Tibial nerve (tissue), 3 donors: ENCODE results near the gene KRT13.

ENCODE experiments used
- POLR2A ChIP-seq, 2 donors: fragments of 450-650 bp; IDR thresholded peaks; one replicate each; pipeline ENCODE4 v1.6.1; 2017; ENCODE audit warnings: antibody characterized with exemption in 2 of 2, mild to moderate bottlenecking in 2 of 2, moderate library complexity in 2 of 2
- TF ChIP-seq, protein P1 (sequence below), 5 experiments: fragments of 200-600 bp in 3 of 5; fragments of 450-650 bp in 2 of 5; sonication (generic) in 3 of 5; IDR thresholded peaks; one replicate each; pipeline ENCODE4 v1.5.1; 2016 to 2019; ENCODE audit warnings: antibody characterized with exemption in 5 of 5, mild to moderate bottlenecking in 3 of 5, moderate library complexity in 2 of 5

DNA sequence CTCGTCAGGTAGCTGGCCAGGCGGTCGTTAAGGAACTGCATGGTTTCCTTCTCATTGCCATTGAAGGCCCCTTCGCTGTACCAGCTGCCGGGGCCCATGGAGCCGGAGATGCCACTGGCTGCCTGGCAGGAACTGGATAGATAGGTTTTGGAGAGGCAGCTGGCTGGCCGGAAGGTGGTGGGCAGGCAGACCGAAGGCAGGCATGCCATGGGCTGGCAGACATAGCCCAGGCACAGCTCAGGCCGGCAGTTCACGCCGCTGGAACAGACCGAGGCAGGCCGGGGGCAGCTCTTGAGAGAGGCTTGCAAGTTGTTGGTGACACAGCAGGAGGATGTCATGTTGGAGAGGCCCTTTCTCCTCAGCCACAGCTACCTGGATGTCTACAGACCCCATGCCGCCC is 38.4 kb downstream of the KRT13 start, which contains the start of gene KRT32:
- TF ChIP-seq, protein P1, sequence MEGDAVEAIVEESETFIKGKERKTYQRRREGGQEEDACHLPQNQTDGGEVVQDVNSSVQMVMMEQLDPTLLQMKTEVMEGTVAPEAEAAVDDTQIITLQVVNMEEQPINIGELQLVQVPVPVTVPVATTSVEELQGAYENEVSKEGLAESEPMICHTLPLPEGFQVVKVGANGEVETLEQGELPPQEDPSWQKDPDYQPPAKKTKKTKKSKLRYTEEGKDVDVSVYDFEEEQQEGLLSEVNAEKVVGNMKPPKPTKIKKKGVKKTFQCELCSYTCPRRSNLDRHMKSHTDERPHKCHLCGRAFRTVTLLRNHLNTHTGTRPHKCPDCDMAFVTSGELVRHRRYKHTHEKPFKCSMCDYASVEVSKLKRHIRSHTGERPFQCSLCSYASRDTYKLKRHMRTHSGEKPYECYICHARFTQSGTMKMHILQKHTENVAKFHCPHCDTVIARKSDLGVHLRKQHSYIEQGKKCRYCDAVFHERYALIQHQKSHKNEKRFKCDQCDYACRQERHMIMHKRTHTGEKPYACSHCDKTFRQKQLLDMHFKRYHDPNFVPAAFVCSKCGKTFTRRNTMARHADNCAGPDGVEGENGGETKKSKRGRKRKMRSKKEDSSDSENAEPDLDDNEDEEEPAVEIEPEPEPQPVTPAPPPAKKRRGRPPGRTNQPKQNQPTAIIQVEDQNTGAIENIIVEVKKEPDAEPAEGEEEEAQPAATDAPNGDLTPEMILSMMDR (IDR thresholded peaks at IDR 0.05) = no peak
- no peak for TF ChIP-seq POLR2A (IDR thresholded peaks at IDR 0.05)
